H1 (cell line): ENCODE measurements around the gene ZNF530. TPM values are rescaled to one million over a fixed set of nuclear protein-coding genes. Genes with fewer than 3 reads are reported as not detected.

Experiments
- CTCF ChIA-PET: fragments of 300-600 bp; sonication (Branson Sonifier 250); formaldehyde crosslinking; loops from one replicate; lab custom pipeline; 2021; ENCODE audit not compliant: partially characterized antibody; lab: Charles Lee
- POLR2A ChIA-PET: fragments of 300-600 bp; sonication (Branson Sonifier 250); formaldehyde crosslinking; loops from one replicate; lab custom pipeline; 2021; ENCODE audit warnings: inconsistent platforms; ENCODE audit not compliant: partially characterized antibody; lab: Charles Lee
- DNase-seq, 2 experiments: peaks; one replicate each; pipeline versions ENCODE4 v3.0.0 to v3.0.0-alpha.2; 2010 to 2022; ENCODE audit warnings: low spot score in 2 of 2, low read depth in 1 of 2, mixed read lengths in 1 of 2
- FAIRE-seq: peaks from 2 replicates; lab custom pipeline; 2011; peaks lifted over from hg19 to GRCh38; lab: Jason Lieb, UNC
- H2AFZ ChIP-seq: 2 replicates; pipeline ENCODE4 v1.8.1; 2012; ENCODE audit warnings: low read length, inconsistent platforms
- H2AK5ac ChIP-seq: 2 replicates; pipeline ENCODE4 v1.6.1; 2013; ENCODE audit warnings: low read depth, low read length
- H2BK120ac ChIP-seq: replicated peaks from 2 replicates; pipeline ENCODE3; 2013; ENCODE audit warnings: low read depth, low read length, inconsistent platforms
- H2BK12ac ChIP-seq: 2 replicates; pipeline ENCODE4 v1.6.1; 2013; ENCODE audit warnings: low read depth, low read length
- H2BK15ac ChIP-seq: 2 replicates; pipeline ENCODE4 v1.6.1; 2013; ENCODE audit warnings: low read length
- H2BK20ac ChIP-seq: 2 replicates; pipeline ENCODE4 v1.6.1; 2013; ENCODE audit warnings: low read length
- H2BK5ac ChIP-seq: 2 replicates; pipeline ENCODE4 v1.6.1; 2013; ENCODE audit warnings: low read depth, low read length
- H3K14ac ChIP-seq: 2 replicates; pipeline ENCODE4 v1.6.1; 2013; ENCODE audit warnings: inconsistent platforms; ENCODE audit not compliant: insufficient read length
- H3K18ac ChIP-seq: 2 replicates; pipeline ENCODE4 v1.6.1; 2013; ENCODE audit warnings: low read length; ENCODE audit errors: extremely low read depth
- H3K23ac ChIP-seq: 2 replicates; pipeline ENCODE4 v1.6.1; 2013; ENCODE audit warnings: inconsistent platforms; ENCODE audit not compliant: insufficient read length
- H3K23me2 ChIP-seq: 2 replicates; pipeline ENCODE4 v1.6.1; 2013; ENCODE audit warnings: low read depth, low read length
- H3K27ac ChIP-seq: 2 replicates; pipeline ENCODE4 v1.6.1; 2011; ENCODE audit warnings: low read depth, low read length, inconsistent platforms
- H3K27me3 ChIP-seq, 4 experiments: replicated peaks in 1 of 4; 1 replicate in 1 of 4; 2 replicates in 3 of 4; pipeline versions ENCODE4 v1.6.1 to v1.8.1; 2011 to 2013; ENCODE audit warnings: low read length in 3 of 4, mild to moderate bottlenecking in 3 of 4, inconsistent platforms in 2 of 4, mixed read lengths in 2 of 4, moderate library complexity in 1 of 4; ENCODE audit not compliant: control insufficient read depth in 3 of 4, insufficient read depth in 3 of 4; ENCODE audit errors: extremely low read depth in 1 of 4
- H3K36me3 ChIP-seq, 4 experiments: 2 replicates each; pipeline versions ENCODE4 v1.6.1 to v1.8.1; 2011 to 2013; ENCODE audit warnings: mild to moderate bottlenecking in 4 of 4, low read length in 3 of 4, moderate library complexity in 2 of 4, control low read depth in 1 of 4, inconsistent platforms in 1 of 4; ENCODE audit not compliant: insufficient read depth in 4 of 4, control insufficient read depth in 2 of 4
- H3K4ac ChIP-seq: replicated peaks from 2 replicates; pipeline ENCODE3; 2013; ENCODE audit warnings: low read length, low read depth, mixed read lengths, inconsistent platforms; ENCODE audit not compliant: insufficient read length
- H3K4me1 ChIP-seq, 4 experiments: replicated peaks in 1 of 4; 1 replicate in 1 of 4; 2 replicates in 3 of 4; pipeline versions ENCODE4 v1.6.1 to v1.8.1; 2011 to 2013; ENCODE audit warnings: low read length in 3 of 4, inconsistent platforms in 2 of 4, mixed read lengths in 1 of 4; ENCODE audit not compliant: insufficient read depth in 4 of 4, control insufficient read depth in 3 of 4
- H3K4me2 ChIP-seq, 2 experiments: 2 replicates each; pipeline versions ENCODE4 v1.6.1 to v1.8.1; 2011 to 2013; ENCODE audit warnings: low read depth in 2 of 2, low read length in 2 of 2, control low read depth in 1 of 2, inconsistent platforms in 1 of 2, mild to moderate bottlenecking in 1 of 2; ENCODE audit not compliant: insufficient read depth in 1 of 2
- H3K4me3 ChIP-seq, 4 experiments: fragments of 200-600, 300-600 bp in 1 of 4; sonication (generic), shearing (Covaris generic), sonication (Bioruptor Twin) in 1 of 4; 2 replicates each; pipeline versions ENCODE4 v1.5.1 to v1.8.1; 2011 to 2016; ENCODE audit warnings: low read length in 4 of 4, low read depth in 3 of 4, control low read depth in 2 of 4, inconsistent platforms in 2 of 4, mild to moderate bottlenecking in 2 of 4, mixed read lengths in 1 of 4, moderate library complexity in 1 of 4; ENCODE audit not compliant: insufficient read depth in 2 of 4; ENCODE audit errors: extremely low read depth in 1 of 4
- H3K56ac ChIP-seq: replicated peaks from 2 replicates; pipeline ENCODE3; 2013; ENCODE audit warnings: low read depth, mild to moderate bottlenecking, mixed read lengths, low read length, inconsistent platforms; ENCODE audit not compliant: insufficient read length
- H3K79me1 ChIP-seq: 2 replicates; pipeline ENCODE4 v1.6.1; 2013; ENCODE audit warnings: low read depth, low read length, control low read depth
- H3K79me2 ChIP-seq, 2 experiments: 2 replicates each; pipeline versions ENCODE4 v1.6.1 to v1.8.1; 2012 to 2013; ENCODE audit warnings: low read length in 2 of 2, mild to moderate bottlenecking in 2 of 2, inconsistent platforms in 1 of 2; ENCODE audit not compliant: insufficient read depth in 2 of 2, control insufficient read depth in 1 of 2
- H3K9ac ChIP-seq, 4 experiments: replicated peaks in 1 of 4; 1 replicate in 1 of 4; 2 replicates in 3 of 4; pipeline versions ENCODE4 v1.6.1 to v1.8.1; 2011 to 2013; ENCODE audit warnings: low read depth in 3 of 4, low read length in 3 of 4, control low read depth in 2 of 4, mild to moderate bottlenecking in 2 of 4, moderate library complexity in 2 of 4, inconsistent platforms in 1 of 4; ENCODE audit errors: extremely low read depth in 1 of 4
- H3K9me3 ChIP-seq, 2 experiments: 2 replicates each; pipeline versions ENCODE4 v1.6.1 to v1.8.1; 2012 to 2013; ENCODE audit warnings: mild to moderate bottlenecking in 2 of 2, moderate library complexity in 2 of 2, control low read depth in 1 of 2, inconsistent platforms in 1 of 2, low read depth in 1 of 2, low read length in 1 of 2, mixed read lengths in 1 of 2; ENCODE audit not compliant: insufficient read depth in 2 of 2
- H4K20me1 ChIP-seq, 2 experiments: replicated peaks in 1 of 2; 2 replicates each; pipeline versions ENCODE3 to v1.8.1; 2011 to 2013; ENCODE audit warnings: inconsistent platforms in 2 of 2, low read length in 2 of 2, mild to moderate bottlenecking in 1 of 2; ENCODE audit not compliant: insufficient read depth in 2 of 2, control insufficient read depth in 1 of 2
- H4K5ac ChIP-seq: 2 replicates; pipeline ENCODE4 v1.6.1; 2013; ENCODE audit warnings: low read length, low read depth, mixed read lengths, inconsistent platforms; ENCODE audit not compliant: insufficient read length
- H4K8ac ChIP-seq: 2 replicates; pipeline ENCODE4 v1.8.0; 2013; ENCODE audit warnings: mild to moderate bottlenecking, moderate library complexity, low read length, inconsistent platforms; ENCODE audit not compliant: insufficient read depth; ENCODE audit errors: extremely low read depth
- H4K91ac ChIP-seq: replicated peaks from 2 replicates; pipeline ENCODE3; 2013; ENCODE audit warnings: low read length, mixed read lengths, inconsistent platforms; ENCODE audit not compliant: insufficient read length
- EP300 ChIP-seq, 2 experiments: IDR thresholded peaks; 1 replicate in 1 of 2; 2 replicates in 1 of 2; pipeline ENCODE4 v1.6.1; 2011 to 2012; ENCODE audit warnings: low read depth in 2 of 2, low read length in 2 of 2, mild to moderate bottlenecking in 2 of 2, borderline replicate concordance in 1 of 2, inconsistent platforms in 1 of 2, moderate library complexity in 1 of 2
- ZNF274 ChIP-seq: IDR thresholded peaks from 2 replicates; pipeline ENCODE4 v1.7.0; 2012; ENCODE audit warnings: low read length, borderline replicate concordance; ENCODE audit errors: extremely low read depth
- WGBS, 2 experiments: shearing (Covaris generic) in 1 of 2; methylation state at CpG; one replicate each; pipeline versions ENCODE4 v1.1.6 to v1.1.7; 2013 to 2015; ENCODE audit warnings: low lambda C conversion rate in 2 of 2, mixed read lengths in 2 of 2, inconsistent platforms in 1 of 2, low coverage in 1 of 2, missing lambda C conversion rate in 1 of 2; ENCODE audit not compliant: insufficient replicate concordance in 2 of 2, insufficient coverage in 1 of 2, insufficient read length in 1 of 2; ENCODE audit errors: extremely low coverage in 1 of 2, missing lambda C conversion rate in 1 of 2; 5-methylcytosine and 5-hydroxymethylcytosine counted together
- polyA plus RNA-seq, 7 experiments: library from polyadenylated mRNA; depleted of rRNA in 3 of 7; stranded (reverse) in 5 of 7; unstranded in 2 of 7; fragments of >200 nt in 5 of 7; fragments of 200-250 nt in 2 of 7; gene quantifications; 1 replicate in 5 of 7; 2 replicates in 1 of 7; 4 replicates in 1 of 7; pipeline versions ENCODE4 v1.2.1 to v1.2.3, GENCODE V29; 2011 to 2013; ENCODE audit warnings: missing spikeins in 2 of 7, mixed read lengths in 2 of 7
- total RNA-seq: library from RNA; stranded (reverse); fragmentation: NEBNext Ultra II Directional; extraction: Animal tissue kit (Norgen Biotek cat#: 25700); gene quantifications from 2 replicates; pipeline ENCODE4 v1.2.1, GENCODE V29; 2021

Gene ZNF530
- total and polyA plus RNA-seq, 2 of the 8 experiments (the other 6 are each of a cell fraction or from before 2014, with no cell fraction given): 4.2 to 9.3 TPM

- H3K56ac ChIP-seq: no peak overlapping the region
- H3K36me3 ChIP-seq: peaks cover 24 to 70% (median 58%) of the 10 kb centered on the region in 4 experiments; a peak in 7 of 8 replicates
- H2BK12ac ChIP-seq: no peak overlapping the region
- H4K8ac ChIP-seq: no peak overlapping the region
- FAIRE-seq: no peak
- CTCF ChIA-PET: no interaction called here
- H4K5ac ChIP-seq: no peak overlapping the region
- no peak overlapping the region for H2BK20ac ChIP-seq
- POLR2A ChIA-PET: no interaction called here
- H3K9ac ChIP-seq: no peak overlapping the region
- no peak overlapping the region for H3K14ac ChIP-seq
- no peak overlapping the region for H3K27ac ChIP-seq
- no peak overlapping the region for H3K4me2 ChIP-seq
- no peak overlapping the region for H3K18ac ChIP-seq
- WGBS, 2 experiments: 87% methylated on average over 3 of the region's 3 CpGs; no CpG with 5 or more reads in 1 of the 2 experiments
- H3K27me3 ChIP-seq: no peaks in the 10 kb centered on the region
- H2BK120ac ChIP-seq: no peak overlapping the region
- H2AK5ac ChIP-seq: no peak overlapping the region
- no peak overlapping the region for H3K23ac ChIP-seq
- H3K4me3 ChIP-seq: no peak overlapping the region
- no peak overlapping the region for H2BK15ac ChIP-seq
- H3K79me1 ChIP-seq: peaks cover 4% of the 10 kb centered on the region
- peaks cover 86 to 97% of the 10 kb centered on the region in 2 experiments for H3K9me3 ChIP-seq
- TF ChIP-seq EP300 (IDR thresholded peaks at IDR 0.05; ENCODE audit: borderline replicate concordance in 1 of 2, low read depth in 2 of 2, low read length in 2 of 2): no peak
- peak; percentile 92 for TF ChIP-seq ZNF274
- H3K4me1 ChIP-seq: no peaks in the 10 kb centered on the region
- H4K91ac ChIP-seq: no peak overlapping the region
- no peaks in the 10 kb centered on the region for H4K20me1 ChIP-seq
- no peak overlapping the region for H2BK5ac ChIP-seq
- no peak overlapping the region for H3K4ac ChIP-seq
- peaks cover 0 to 8% of the 10 kb centered on the region in 2 experiments; a peak in 3 of 4 replicates for H3K79me2 ChIP-seq
- H3K23me2 ChIP-seq: no peaks in the 10 kb centered on the region
- H2AFZ ChIP-seq: no peak overlapping the region
- DNase-seq: no peak
Measured at GRCh38 chr19:57572415-57572947, 27.2 kb upstream of the ZNF530 start.
